Breast epithelium (tissue), 3 donors: ENCODE data around the gene ADCYAP1R1.

Experiments
- CTCF ChIP-seq, 3 donors: fragments of 450-650 bp; IDR thresholded peaks; one replicate each; pipeline ENCODE4 v1.5.1; 2016 to 2017; ENCODE audit warnings: antibody characterized with exemption in 3 of 3, mild to moderate bottlenecking in 3 of 3, moderate library complexity in 3 of 3
- POLR2AphosphoS5 ChIP-seq, 3 donors: sonication (generic); formaldehyde crosslinking; IDR thresholded peaks; one replicate each; pipeline ENCODE4 v1.6.1; 2017; ENCODE audit warnings: antibody characterized with exemption in 3 of 3

- TF ChIP-seq CTCF (IDR thresholded peaks at IDR 0.05) (no peak), POLR2AphosphoS5 (IDR thresholded peaks at IDR 0.05) (no peak)
These were observed 58.4 kb downstream of the ADCYAP1R1 start for GRCh38 chr7:31110331-31111108.
